ENCODE data around the gene GRWD1. TPM values are rescaled to one million over a fixed set of nuclear protein-coding genes. Genes with fewer than 3 reads are reported as not detected.
A peak's percentile ranks its signal among the peaks of the same experiment; 100 is the strongest.

The GRWD1 gene
- total RNA-seq, 1 donor from 2014 or later, result 23.4 TPM

DNA sequence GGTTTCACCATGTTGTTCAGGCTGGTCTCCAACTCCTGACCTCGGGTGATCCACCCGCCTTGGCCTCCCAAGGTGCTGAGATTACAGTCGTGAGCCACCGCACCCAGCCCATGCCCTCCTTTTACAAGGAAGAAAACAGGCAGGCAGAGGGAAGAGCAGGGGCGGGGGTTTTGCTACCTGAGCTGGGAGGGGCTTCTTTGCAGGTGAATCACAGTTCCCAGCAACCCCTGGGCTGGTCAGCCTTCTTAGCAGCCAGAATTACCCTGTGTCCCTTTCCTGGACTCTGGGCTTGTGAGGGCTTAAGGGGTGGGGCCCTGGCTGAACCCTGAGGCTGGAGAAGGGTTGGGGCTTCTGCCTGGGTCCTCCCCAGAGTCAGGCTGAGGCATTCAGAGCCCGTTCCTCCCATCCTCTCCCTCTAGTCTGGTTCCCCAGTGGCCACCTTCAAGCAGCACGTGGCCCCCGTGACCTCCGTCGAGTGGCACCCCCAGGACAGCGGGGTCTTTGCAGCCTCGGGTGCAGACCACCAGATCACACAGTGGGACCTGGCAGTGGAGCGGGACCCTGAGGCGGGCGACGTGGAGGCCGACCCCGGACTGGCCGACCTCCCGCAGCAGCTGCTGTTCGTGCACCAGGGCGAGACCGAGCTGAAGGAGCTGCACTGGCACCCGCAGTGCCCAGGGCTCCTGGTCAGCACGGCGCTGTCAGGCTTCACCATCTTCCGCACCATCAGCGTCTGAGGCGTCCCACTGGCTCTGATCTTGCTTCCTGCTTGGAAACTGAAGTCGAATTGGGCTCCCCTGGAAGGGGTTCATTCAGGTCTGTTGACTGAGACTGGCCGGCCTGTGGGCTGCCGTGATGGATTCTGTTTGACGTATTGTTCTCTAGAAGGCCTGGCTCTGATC, 6.8 kb downstream of the GRWD1 start:
- DNase-seq (ENCODE audit: low spot score), result no peak
- peak; percentile 18 for ATAC-seq
- intact Hi-C loops (cut with DNase I), result no loop called here

DNA sequence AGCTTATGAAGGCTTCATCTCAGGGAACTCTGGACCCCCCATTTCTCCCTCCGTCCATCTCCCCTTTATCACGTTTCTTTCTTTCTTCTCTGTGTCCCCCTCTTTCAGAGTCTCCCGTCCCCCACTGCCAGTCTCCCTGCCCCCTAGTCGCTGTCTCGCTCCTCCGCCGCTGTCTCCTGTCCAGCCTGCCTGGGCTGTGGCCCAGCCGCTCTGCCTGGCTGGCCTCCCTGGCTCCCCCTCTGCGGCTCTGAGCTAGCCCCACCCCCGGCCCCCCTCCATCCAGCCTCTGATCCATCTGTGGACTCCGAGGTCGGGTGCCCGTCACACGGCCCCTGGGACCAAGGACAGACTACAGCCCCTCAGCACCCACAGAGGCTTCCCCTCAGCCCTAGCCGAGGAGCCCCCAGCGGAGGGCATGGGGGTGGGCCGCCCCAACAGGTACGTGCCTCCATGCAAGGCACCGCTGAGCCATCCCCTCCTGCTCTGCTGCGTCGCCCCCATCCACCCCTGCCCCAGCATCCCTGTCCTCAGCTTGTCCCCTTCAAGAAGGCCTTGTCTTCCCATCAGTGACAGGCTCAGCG, 8.5 kb downstream of the GRWD1 start:
- ATAC-seq (peak; percentile 27), DNase-seq (ENCODE audit: low spot score) (no peak)
- intact Hi-C loops (cut with DNase I), result no loop called here

DNA sequence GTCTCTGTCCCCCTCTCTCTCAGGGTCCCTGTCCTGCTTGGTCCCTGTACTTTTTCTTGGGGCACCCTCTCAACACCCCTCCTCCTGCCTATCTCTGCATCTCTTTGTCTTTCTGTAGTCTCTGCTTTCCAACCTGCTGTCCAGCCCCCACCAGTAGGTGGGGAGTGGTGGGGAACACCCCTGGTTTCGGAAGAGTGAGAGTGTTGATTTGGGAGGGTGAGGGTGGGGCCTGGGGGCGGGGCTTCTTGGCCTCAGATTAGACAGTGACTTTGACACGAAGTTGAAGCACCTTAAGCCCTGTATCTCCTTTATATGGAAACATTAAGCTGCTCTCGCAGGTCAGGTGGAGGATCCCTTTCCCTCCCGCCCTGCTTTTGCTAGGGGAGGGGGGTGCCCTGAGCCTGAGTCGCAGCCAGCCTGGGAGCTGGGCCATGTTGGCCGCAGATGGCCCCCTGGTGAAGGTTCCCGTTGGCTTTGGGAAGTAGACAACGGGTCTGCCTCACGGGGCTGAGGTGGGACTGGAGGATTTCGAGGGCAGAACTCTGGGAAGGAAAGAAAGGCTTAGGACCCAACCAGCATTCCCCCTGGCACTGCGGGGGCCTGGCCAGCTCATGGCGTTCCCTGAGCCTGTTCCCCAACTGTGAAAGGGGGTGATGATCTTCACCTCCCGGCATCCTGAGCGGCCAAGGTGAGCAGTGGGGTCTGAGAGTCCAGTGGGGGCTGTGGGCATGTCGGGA, 9.6 kb downstream of the GRWD1 start, which contains the start of gene KCNJ14:
Gene KCNJ14, plus strand, starts transcription at position 404 of the 737 bp plus-strand sequence. CDS start 6,151 bp downstream, outside the sequence.
- intact Hi-C loops (cut with DNase I), result no loop called here
- DNase-seq (ENCODE audit: low spot score), result no peak
- ATAC-seq, result no peak

DNA sequence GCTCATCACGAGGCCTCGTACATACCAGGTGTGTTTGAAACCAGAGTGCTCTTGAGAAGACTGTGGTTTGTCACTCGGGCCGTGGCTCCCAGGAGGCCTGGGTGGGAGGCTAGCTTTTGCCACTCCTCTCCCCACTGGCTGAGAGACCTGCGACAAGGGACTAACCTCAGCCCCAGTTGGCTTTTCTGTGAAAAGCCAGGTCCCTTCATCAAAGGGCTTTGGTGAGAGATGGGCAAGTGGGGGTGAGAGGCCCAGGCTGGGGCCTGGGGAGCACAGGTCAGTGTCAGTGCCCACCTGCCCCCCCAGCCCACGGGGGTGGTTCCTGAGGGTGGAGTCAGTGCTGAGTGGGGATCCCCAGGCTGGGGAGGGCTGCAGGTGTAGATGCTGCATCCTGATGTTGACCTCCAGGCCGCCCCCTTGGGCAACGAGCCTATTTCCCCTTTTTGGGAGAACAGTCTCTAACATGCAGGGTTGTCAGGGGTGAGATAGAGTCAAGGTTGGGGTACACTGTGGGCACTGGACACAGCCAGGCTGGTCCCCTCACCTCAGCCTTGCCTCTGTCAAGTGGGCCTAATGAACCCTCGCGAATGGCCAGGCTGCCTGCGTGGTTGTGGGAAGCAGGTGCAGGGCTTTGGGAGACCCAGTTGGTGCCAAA, 10.3 kb downstream of the GRWD1 start:
- DNase-seq (ENCODE audit: low spot score) (no peak), ATAC-seq (no peak)
- intact Hi-C loops (cut with DNase I), result no loop called here

DNA sequence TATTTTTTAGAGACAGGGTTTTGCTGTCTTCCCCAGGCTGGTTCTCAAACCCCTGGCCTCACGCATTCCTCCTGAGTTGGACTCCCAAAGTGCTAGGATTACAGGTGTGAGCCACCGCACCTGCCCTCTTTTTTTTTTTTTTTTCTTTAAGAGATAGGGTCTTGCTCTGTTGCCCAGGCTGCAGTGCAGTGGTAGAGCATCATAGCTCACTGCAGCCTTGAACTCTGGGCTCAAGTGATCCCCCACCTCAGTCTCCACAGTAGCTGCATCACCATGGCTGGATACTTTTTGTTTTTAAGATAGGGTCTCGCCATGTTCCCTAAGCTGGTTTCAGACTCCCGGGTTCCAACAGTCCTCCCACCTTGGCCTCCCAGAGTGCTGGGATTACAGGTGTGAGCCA, 11.1 kb downstream of the GRWD1 start:
- no peak for ATAC-seq
- no peak for DNase-seq (ENCODE audit: low spot score)
- intact Hi-C loops (cut with DNase I), result no loop called here

DNA sequence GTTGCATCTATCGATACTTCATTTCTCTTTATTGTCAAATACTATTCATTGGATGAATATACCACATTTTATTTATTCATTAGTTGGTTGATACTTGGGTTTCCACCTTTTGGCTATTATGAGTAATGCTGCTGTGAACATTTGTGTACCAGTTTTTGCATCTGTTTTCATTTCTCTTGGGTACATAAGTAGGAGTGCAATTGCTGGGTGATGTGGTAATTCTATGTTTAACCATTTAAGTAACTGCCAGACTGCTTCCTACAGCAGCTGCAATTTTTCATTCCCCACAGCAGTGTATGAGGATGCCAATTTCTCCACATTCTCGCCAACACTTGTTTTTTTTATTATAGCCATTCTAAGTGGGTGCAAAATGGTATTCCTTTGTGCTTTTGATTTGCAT, 12.2 kb downstream of the GRWD1 start:
- DNase-seq (ENCODE audit: low spot score) (no peak), ATAC-seq (no peak)
- intact Hi-C loops (cut with DNase I), result no loop called here

DNA sequence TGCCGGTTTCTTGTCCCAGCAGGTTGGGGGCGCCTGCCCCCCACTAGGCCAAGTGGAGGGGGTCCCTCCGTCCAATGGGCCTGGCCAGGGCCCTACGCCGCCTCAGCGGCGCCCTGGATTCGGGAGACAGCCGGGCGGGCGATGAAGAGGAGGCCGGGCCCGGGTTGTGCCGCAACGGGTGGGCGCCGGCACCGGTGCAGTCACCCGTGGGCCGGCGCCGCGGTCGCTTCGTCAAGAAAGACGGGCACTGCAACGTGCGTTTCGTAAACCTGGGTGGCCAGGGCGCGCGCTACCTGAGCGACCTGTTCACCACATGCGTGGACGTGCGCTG, 15.8 kb downstream of the GRWD1 start:
- DNase-seq (ENCODE audit: low spot score), result no peak
- no peak for ATAC-seq
- intact Hi-C loops (cut with DNase I), result no loop called here

DNA sequence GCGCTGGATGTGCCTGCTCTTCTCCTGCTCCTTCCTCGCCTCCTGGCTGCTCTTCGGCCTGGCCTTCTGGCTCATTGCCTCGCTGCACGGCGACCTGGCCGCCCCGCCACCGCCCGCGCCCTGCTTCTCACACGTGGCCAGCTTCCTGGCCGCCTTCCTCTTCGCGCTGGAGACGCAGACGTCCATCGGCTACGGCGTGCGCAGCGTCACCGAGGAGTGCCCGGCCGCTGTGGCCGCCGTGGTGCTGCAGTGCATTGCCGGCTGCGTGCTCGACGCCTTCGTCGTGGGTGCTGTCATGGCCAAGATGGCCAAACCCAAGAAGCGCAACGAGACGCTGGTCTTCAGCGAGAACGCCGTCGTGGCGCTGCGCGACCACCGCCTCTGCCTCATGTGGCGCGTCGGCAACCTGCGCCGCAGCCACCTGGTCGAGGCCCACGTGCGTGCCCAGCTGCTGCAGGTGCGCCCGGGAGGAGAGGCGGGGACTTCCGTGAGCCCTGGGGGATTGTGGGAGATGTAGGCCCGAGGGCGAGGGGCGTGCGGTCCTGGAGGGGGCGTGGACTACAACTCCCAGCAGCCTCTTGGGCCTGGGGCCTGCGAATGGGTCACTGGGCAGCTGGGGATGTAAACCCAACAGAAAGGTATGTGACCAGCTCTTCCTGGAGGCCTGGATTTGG, 16.3 kb downstream of the GRWD1 start:
- DNase-seq (ENCODE audit: low spot score) (no peak), ATAC-seq (no peak)
- intact Hi-C loops (cut with DNase I), result no loop called here

DNA sequence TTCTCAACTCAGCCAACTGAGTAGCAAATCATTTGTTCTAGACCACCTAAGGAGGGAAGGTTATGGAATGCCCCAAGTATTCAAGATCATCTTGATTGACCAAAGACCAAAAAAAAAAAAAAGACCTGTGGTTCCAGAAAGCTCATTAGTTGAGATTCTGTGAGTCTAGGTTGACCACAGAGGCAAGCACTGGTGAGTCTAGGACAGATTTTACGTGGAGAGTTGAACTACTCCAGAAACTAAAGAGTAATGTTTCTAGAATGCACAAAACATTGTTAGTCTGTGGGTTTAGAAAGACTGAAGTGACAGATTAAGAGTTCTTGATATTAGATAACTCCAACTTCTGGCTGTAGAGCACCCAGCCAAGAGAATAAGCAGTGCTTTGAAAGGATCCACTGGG, 19.4 kb downstream of the GRWD1 start:
- DNase-seq (ENCODE audit: low spot score) (no peak), ATAC-seq (no peak)
- intact Hi-C loops (cut with DNase I), result no loop called here

DNA sequence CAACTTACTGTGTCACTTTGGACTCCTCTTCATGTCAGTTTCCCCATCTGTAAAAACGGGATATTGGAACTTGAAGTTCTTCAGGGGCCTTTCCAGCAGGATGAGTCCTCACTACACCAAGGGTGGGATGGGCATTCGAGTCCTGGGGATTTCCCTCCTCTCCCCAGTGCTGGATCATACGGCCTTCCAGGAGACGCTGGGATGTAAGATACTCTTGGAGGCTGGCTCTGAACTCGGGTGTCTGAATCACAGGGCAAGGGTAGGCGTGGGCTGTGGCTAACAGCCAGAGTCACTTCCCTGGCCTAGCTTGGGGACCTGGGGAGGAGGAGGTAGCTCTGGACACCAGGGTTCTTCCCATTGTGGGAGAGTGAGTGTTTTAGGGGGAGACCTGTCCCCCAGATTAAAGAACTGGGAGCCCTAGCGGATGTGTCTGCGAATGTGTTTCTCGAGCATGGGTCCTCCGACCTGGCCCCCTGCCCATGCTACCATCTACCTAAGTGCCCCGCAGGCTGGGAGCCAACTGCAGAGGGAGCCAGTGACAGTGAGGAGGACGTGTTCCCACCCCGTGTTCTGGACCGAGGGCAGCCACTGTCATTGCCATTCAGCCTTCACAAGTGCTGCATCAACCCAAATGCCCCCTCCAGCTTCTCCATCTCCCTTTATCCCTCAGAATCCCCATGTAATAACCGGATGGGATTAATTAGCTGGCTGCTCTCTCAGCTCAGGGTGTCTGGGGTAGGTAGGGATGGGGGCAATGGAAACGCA, 21.0 kb downstream of the GRWD1 start:
- DNase-seq (ENCODE audit: low spot score) (no peak), ATAC-seq (no peak)
- intact Hi-C loops (cut with DNase I), result no loop called here

DNA sequence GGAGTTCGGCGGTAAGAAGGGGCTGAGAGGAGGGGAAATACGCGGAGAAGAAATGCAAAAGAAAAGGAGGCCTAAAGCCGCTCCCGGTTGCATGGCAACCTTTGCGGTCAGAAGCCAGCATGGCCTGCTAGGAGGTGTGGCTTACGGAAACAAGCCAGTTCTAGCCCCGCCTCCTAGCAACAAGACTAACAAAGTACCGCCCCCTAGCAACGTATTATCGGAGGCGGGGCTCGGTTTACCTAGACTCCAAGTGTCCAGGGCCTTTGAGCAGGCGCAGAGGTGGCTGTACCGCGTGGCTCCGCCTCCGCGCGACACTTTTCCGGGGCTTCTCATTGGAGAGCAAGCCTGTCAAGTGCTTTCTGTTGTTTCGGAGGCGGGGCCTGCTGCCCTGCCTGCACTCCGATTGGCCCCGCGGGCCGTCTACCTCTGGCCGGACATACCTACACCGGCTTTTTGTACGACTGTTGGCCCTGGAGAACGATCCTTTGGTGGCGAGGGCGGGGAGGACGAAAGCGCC, 23.0 kb downstream of the GRWD1 start:
- peak; percentile 97 for ATAC-seq
- intact Hi-C loops (cut with DNase I), result no loop called here

DNA sequence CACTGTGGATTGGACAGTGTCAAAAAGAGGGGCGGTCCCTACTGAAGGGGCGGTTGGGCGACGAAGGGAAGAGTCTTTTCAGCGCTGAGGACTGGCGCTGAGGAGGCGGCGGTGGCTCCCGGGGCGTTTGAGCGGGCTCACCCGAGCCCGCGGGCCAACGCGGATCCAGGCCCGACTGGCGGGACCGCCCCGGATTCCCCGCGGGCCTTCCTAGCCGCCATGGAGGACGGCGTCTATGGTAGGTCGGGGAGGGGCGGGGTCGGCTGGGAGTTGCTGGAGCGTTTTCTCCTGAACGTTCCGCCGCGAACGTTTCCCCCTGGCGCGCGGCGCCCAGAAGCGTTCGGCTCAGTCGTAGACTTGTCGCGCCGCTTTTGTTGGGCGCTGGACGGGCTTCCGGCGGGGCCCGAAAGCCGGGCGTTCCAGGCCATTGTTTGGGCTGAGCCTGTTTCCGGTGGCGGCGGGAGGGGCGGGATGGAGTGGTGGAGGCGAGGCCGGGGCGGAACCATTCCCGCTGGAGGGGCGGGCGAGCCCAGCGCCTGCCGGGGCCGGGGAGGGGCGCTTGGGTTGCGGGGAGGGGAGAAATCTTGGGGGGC, 23.6 kb downstream of the GRWD1 start, which contains the start of gene CYTH2:
Gene CYTH2, plus strand, starts transcription at position 81 of the 593 bp plus-strand sequence. Its CDS starts 139 bp downstream, at position 220.
- ATAC-seq (peak; percentile 74), DNase-seq (ENCODE audit: low spot score) (peak; percentile 94)
- intact Hi-C loops (cut with DNase I), result no loop called here

More for the DNA sequence above, 23.0 kb downstream of the GRWD1 start:
- DNase-seq (ENCODE audit: low spot score), result peak; percentile 99

DNA sequence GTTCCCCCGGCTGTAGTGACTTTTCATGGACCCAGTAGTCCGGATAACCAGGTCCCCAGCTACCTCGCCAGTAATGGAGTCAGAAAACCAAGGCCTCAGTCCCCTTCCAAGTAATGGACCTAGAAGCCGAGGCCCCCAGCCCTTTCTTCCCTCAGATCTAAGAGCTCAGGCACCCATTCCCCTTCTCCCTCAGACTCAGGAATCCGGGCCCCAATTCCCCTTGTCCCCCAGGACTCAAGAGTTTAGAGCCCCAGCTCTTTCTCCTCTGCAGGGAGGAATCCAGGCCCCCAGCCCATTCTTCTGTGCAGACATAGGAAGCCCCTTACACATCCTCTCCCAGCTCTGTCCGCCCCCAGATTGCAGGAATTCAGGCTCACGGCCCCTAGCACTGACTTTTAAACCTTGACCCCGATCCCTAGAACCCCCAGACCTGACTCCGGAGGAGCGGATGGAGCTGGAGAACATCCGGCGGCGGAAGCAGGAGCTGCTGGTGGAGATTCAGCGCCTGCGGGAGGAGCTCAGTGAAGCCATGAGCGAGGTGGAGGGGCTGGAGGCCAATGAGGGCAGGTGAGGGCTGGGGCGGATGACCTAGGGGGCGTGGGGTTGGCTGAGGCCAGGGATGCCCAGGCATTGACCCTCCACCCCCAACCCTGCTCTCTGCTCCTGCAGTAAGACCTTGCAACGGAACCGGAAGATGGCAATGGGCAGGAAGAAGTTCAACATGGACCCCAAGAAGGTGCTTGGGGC, 24.3 kb downstream of the GRWD1 start:
- intact Hi-C loops (cut with DNase I), result loop anchor here (10.0 kb wide), 1 partner anchor 135 kb away; the partner anchor contains the start of gene SPACA4
- ATAC-seq (no peak), DNase-seq (ENCODE audit: low spot score) (no peak)

DNA sequence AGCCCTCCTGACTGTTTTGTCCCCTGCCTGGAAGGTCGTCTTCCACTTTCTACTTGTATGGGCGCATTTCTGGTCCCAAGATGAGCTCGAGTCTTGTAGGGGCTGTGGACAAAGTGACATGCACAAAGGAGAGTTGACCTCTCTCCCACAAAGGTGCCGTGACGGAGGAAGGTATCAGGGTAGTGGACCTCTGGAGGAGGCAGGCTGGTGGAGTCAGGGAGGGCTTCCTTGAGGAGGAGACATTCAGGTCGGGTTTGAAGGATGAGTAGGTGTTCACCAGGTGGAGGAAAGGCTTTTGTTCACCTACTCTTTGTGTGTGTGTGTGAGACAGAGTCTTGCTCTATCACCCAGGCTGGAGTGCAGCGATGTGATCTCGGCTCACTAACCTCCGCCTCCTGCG, 25.1 kb downstream of the GRWD1 start:
- intact Hi-C loops (cut with DNase I), result loop anchor here (10.0 kb wide), 1 partner anchor 134 kb away; the partner anchor contains the start of gene SPACA4
- ATAC-seq (no peak), DNase-seq (ENCODE audit: low spot score) (no peak)

DNA sequence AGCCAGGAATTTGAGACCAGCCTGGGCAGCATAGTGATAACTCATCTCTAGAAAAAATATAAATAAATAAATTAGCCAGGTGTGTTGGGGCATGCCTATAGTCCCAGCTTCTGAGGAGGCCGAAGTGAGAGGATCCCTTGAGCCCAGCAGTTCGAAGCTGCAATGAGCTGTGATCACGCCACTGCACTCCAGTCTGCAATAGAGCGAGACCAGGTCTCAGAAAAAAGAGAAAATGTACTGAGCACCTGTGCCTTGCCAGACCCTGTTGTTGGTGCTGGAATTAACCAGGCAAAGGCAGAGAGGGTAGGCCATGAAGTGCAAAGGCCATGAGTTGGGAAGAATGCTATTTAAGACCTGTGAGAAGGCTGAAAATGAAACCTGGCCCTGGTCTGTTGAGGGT, 26.1 kb downstream of the GRWD1 start:
- intact Hi-C loops (cut with DNase I), result loop anchor here (10.0 kb wide), 1 partner anchor 133 kb away; the partner anchor contains the start of gene SPACA4
- ATAC-seq (no peak), DNase-seq (ENCODE audit: low spot score) (no peak)

DNA sequence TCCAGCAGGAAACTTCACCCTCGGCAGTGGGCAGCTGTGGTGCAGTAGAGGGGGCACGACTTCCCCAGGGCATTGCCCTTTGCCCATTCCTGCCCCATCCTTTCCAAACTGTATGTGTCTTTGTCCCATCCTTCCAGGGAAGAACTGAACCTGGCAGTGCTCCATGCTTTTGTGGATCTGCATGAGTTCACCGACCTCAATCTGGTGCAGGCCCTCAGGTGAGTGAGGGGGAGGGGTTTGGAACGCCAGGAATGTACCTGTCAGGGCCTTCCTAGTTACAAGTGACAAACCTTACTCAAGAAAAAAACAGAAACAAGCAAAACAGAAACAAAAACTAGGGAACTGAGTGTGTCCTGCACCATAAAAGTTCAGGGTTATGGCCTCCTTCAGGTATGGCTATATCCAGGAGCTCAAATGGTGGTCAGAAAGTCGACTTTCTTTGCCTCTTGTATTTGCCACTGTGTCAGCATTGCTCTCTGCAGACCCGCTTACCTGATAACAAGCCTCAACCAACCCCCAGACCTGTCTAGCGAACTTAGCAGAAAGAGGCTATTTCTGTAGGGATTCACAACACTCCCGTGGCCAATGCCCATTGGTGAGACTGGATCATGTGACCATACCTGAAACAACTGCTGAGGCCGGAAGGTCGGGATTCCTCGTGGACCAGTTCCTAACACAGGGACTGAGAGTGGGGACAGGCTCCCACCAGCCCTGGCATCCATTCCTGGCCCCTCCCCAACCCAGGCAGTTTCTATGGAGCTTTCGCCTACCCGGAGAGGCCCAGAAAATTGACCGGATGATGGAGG, 27.6 kb downstream of the GRWD1 start:
- intact Hi-C loops (cut with DNase I), result loop anchor here (10.0 kb wide), 1 partner anchor 131 kb away; the partner anchor contains the start of gene SPACA4
- DNase-seq (ENCODE audit: low spot score) (no peak), ATAC-seq (no peak)

Data from sciatic nerve (tissue), 2 donors.